ENCODE results near the gene CORO2A. TPM values are rescaled to one million over a fixed set of nuclear protein-coding genes. Genes with fewer than 3 reads are reported as not detected.

CORO2A gene

DNA sequence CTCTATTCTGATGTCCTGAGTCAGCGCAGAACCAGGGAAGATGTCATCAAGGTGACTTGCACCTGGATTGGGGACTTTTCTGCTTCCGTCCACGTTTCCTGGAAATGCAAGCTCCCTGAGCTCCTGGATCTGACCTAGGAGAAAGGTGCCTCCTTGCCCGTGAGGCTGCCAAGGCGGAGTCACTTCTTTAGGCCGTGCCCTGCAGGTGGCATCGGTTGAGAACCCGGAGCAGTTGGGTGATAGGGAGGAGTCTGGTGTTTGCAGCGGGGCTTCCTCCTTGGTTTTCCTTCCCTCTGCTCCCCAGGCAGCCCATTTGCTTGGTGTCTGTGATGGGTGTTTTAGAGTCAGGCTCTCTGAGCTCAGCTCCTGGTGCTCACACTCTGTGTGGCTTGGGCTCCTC is 120.7 kb downstream of the CORO2A start:
- no peak overlapping the region for H3K9ac ChIP-seq (ENCODE audit: low read length)
- H2BK15ac ChIP-seq (ENCODE audit: low read depth, poor library complexity, severe bottlenecking), result no peak overlapping the region
- no peak overlapping the region for H3K4ac ChIP-seq (ENCODE audit: low read depth in 1 of 2, low read length in 2 of 2)
- H2BK12ac ChIP-seq (ENCODE audit: low read length in 2 of 2), result no peak overlapping the region
- H2AFZ ChIP-seq (ENCODE audit: low read depth, low read length), result no peak overlapping the region
- no peak overlapping the region for H3K23ac ChIP-seq (ENCODE audit: low read length in 2 of 2)
- H3K36me3 ChIP-seq (ENCODE audit: control insufficient read depth in 1 of 2, insufficient read depth in 2 of 2, low read depth in 1 of 2, low read length in 2 of 2), result peaks cover 18 to 22% of the 10 kb centered on the region in 2 experiments
- no peak overlapping the region for H4K8ac ChIP-seq (ENCODE audit: low read length)
- H3K4me1 ChIP-seq (ENCODE audit: control insufficient read depth, insufficient read depth, low read depth, low read length), result peaks cover 9% of the 10 kb centered on the region
- no peak overlapping the region for H3K14ac ChIP-seq (ENCODE audit: low read length in 2 of 2)
- H3K79me1 ChIP-seq (replicated peaks; ENCODE audit: low read length, poor library complexity, severe bottlenecking), result peaks cover 30% of the 10 kb centered on the region
- H2BK5ac ChIP-seq (ENCODE audit: low read depth, low read length, poor library complexity, severe bottlenecking), result no peak overlapping the region
- no peak for DNase-seq
- H3K27ac ChIP-seq (ENCODE audit: low read length, poor library complexity, severe bottlenecking), result no peak overlapping the region
- no peak overlapping the region for H3K4me2 ChIP-seq (ENCODE audit: low read length, poor library complexity, severe bottlenecking)
- no peak overlapping the region for H3K4me3 ChIP-seq (ENCODE audit: insufficient read depth in 1 of 2, low read depth in 1 of 2, low read length in 2 of 2)
- no peaks in the 10 kb centered on the region for H3K9me3 ChIP-seq (ENCODE audit: control insufficient read depth, low read length)
- no peak overlapping the region for H2AK5ac ChIP-seq (ENCODE audit: low read length, severe bottlenecking)
- H3K27me3 ChIP-seq (ENCODE audit: control insufficient read depth in 1 of 2, insufficient read depth in 1 of 2, low read length in 2 of 2), result no peaks in the 10 kb centered on the region
- no peak overlapping the region for H3K18ac ChIP-seq (ENCODE audit: low read depth in 1 of 2, low read length in 2 of 2)
- no peak overlapping the region for H4K91ac ChIP-seq (ENCODE audit: low read length)
- H2BK120ac ChIP-seq (ENCODE audit: low read depth, low read length), result no peak overlapping the region
- WGBS, result 95% methylated on average over 9 of the region's 9 CpGs

Small RNAs within 50 kb of the gene (small RNA-seq; reads per million reads assigned to genes)
- gene MIR6854 (ENCODE audit: low read depth) (0.86 reads per million), gene RF00017 (ENCODE audit: low read depth) (not detected)

All from mesenchymal stem cell (in vitro differentiated cells and primary cell).